ENCODE results near the gene SIX1.

Gene SIX1

GRCh38 chr14:60642270-60643140 lies 6.8 kb downstream of the SIX1 start:
- DNase-seq (ENCODE audit: low read depth in 2 of 2), result no peak

- no peak for DNase-seq (ENCODE audit: low read depth in 2 of 2)
Observed at GRCh38 chr14:60641742-60642269, 7.5 kb downstream of the SIX1 start.

GRCh38 chr14:60640859-60641741 lies 8.2 kb downstream of the SIX1 start:
- no peak for DNase-seq (ENCODE audit: low read depth in 2 of 2)

- no peak for DNase-seq (ENCODE audit: low read depth in 2 of 2)
Observed at GRCh38 chr14:60639674-60640073, 9.6 kb downstream of the SIX1 start.

GRCh38 chr14:60637479-60638315 lies 11.6 kb downstream of the SIX1 start:
- no peak for DNase-seq (ENCODE audit: low read depth in 2 of 2)

DNA sequence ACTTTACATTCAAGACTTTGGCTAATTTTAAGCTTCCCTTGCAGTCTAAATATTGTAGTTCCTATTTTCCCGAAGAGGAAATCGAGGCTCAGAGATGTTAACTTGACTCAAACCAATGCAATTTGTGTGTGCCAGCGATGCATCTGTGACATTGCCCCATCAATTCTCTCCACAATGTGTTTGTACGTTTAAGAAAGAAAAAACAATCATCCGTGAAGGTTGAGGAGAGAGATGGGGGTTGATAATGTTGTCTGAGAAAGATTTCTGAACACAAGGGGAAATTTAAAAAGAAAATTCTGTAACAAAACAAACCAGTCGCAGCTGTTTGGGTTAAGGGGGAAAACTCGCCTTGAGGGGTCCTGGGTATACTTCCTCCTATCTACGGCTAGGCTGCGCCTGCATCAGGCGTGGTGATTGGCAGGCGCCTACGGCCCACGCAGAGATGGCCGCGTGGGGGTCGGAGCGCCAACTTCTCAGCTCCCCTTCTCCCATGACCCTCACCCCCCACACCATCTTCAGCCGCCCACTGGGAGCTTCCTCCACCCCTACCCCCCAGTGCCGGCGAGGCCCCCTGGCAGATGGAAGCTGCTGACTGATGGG lies 12.3 kb downstream of the SIX1 start:
- no peak for DNase-seq (ENCODE audit: low read depth in 2 of 2)

- DNase-seq (ENCODE audit: low read depth in 2 of 2), result no peak
Observed at GRCh38 chr14:60634153-60634552, 15.1 kb downstream of the SIX1 start.

GRCh38 chr14:60632777-60633176 lies 16.5 kb downstream of the SIX1 start:
- DNase-seq (ENCODE audit: low read depth in 2 of 2), result no peak

- DNase-seq (ENCODE audit: low read depth in 2 of 2), result no peak
Observed at GRCh38 chr14:60632257-60632656, 17.0 kb downstream of the SIX1 start.

- DNase-seq (ENCODE audit: low read depth in 2 of 2), result no peak
Observed at GRCh38 chr14:60631842-60632241, 17.4 kb downstream of the SIX1 start.

GRCh38 chr14:60630129-60630528 lies 19.1 kb downstream of the SIX1 start:
- DNase-seq (ENCODE audit: low read depth in 2 of 2), result no peak

DNA sequence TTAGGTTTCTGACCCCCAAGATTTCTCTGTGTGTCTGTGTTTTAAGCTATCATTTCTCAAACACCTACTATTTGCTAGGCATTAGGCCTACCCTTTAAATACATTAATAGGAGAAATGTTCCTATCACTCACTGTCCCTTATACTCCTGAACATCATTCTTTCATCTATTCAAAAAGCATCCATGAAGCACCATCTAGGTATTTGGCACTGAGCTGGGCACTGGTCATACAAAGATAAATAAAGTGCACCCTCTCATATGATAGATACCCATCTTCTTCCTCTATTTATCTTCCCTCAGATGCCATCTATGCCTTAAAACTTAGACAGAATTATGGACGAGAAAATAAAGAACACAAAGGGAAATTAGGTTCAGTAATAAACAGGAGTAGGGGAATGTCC lies 20.4 kb downstream of the SIX1 start:
- DNase-seq (ENCODE audit: low read depth in 2 of 2), result no peak

DNA sequence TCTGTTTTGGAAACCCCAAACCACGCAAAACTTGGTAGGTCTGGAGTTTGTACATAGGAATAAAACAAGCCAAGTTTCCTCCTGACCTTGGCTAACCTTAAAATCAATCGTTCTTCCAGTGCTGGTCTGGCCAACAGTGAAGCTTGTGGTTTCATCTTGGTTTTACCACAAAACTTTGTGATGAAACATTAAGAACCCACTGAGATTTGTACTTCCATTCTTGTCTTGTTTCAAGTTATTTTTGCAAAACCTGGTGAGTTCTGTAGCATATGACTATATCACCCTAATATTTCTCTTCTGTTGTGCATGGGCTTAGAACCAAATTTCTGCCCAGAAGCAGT lies 26.4 kb downstream of the SIX1 start:
- no peak for DNase-seq (ENCODE audit: low read depth in 2 of 2)

- no peak for DNase-seq (ENCODE audit: low read depth in 2 of 2)
Observed at GRCh38 chr14:60622210-60622916, 26.9 kb downstream of the SIX1 start.

- no peak for DNase-seq (ENCODE audit: low read depth in 2 of 2)
Observed at GRCh38 chr14:60621386-60621785, 27.9 kb downstream of the SIX1 start.

- DNase-seq (ENCODE audit: low read depth in 2 of 2), result no peak
Observed at GRCh38 chr14:60618241-60618640, 31.0 kb downstream of the SIX1 start.

GRCh38 chr14:60616461-60616959 lies 32.8 kb downstream of the SIX1 start:
- no peak for DNase-seq (ENCODE audit: low read depth in 2 of 2)

DNA sequence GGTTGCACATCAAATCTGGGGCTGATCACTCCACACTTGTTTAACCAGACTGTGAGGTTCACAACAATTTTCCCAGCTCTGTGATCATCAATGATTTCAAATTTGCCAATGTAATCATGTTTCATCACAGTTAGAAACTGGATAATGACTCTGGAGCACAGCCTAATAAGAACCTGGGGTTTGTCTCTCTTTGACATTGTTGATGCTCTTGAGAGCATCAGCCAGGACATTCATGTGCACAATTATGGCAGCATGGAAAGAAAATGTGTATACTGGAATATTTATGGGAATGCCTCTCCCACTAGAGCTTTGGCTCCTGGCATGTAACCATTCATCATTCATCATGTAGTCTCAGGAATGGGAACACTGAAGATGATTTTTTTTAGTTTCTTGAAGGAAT lies 47.0 kb downstream of the SIX1 start:
- DNase-seq (ENCODE audit: low read depth in 2 of 2), result no peak

DNA sequence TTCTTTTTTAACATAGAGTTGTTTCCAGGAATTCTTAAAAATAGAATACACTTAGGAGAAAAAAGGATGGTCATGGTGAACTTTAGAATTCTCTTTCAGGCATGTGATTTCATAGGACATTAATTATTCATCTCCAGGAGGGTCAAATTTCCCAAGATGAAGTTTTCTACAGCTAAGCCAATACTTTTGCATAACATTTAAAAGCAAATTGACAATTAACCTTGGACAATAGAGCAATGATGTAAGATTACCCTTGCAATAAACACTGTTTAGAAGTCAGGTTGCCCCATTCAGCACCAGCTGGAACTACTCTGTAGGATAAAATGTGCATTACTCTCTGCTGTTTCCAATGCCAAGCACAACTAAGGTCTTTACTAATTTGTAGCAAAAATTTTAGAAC lies 49.5 kb downstream of the SIX1 start:
- no peak for DNase-seq (ENCODE audit: low read depth in 2 of 2)

GRCh38 chr14:60596139-60596538 lies 53.1 kb downstream of the SIX1 start:
- DNase-seq (ENCODE audit: low read depth in 2 of 2), result no peak

- DNase-seq (ENCODE audit: low read depth in 2 of 2), result no peak
Observed at GRCh38 chr14:60594062-60594461, 55.2 kb downstream of the SIX1 start.
